NCI-H526 (cell line): ENCODE results near the gene SMG1.
"Not testable (repeated sequence)": the region's sequence is repeated elsewhere in the genome, so short reads cannot be mapped to it uniquely, and the experiment has no call there.

Experiments
- DNase-seq, 2 experiments: peaks; one replicate each; lab custom pipeline; 2025; lab: John Stamatoyannopoulos, UW

Gene SMG1

DNA sequence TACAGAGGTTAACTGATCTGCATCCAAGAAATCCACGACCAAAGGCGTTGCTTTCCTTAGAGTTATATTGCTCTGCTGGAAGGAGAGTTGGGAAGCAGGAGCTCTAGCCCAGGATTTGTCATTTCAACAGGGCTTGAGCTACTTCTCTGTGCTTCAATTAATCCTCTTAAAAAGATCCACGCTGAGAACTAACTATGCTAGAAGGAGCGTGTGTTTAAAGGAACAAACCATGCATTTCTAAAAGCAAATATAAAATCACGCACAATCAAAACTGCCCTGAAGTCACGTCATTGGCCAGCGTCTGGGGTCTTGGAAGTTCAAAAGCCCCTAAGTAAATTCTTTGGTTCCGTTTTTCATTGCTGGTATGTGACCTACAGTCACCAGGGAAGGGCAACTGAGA lies 125.9 kb downstream of the SMG1 start:
- no peak for DNase-seq

GRCh38 chr16:18799500-18799899 lies 126.7 kb downstream of the SMG1 start:
- no peak for DNase-seq

DNA sequence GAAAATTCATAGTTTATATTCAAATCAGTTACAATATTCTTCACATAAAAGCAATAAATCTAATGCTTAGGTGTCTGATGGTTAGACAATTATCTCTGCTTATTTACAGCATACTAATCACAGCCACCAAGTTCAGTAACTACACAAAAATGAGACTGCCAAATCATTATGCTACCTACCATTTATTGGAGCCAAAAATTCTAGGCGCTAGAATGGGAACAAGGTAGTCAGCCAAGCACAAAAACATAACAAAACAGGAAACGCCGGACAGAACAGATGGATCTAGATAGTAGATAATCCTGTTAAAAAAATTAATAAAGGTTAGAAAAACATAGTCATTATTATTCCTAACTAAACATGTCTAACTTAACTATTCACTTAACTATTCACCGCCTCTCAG lies 128.5 kb downstream of the SMG1 start:
- DNase-seq = no peak

DNA sequence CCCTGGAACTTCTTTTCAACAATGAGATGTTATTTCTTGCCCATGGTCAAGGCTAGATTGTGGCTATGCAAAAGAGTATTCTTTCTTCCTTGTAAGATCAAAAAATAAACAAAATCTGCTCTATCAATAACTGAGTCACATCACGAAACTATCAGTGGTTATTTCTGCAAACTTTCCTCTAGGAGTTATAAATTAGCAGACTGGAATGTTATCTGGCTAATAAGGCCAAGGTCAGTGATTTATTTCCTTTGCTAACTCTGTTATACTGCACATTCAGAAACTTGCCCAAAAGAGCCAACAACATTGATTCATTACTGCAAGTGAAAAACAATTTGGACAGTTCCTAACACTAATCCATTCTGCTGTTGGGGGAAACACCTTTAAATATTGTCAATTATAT lies 129.8 kb downstream of the SMG1 start:
- no peak for DNase-seq

DNA sequence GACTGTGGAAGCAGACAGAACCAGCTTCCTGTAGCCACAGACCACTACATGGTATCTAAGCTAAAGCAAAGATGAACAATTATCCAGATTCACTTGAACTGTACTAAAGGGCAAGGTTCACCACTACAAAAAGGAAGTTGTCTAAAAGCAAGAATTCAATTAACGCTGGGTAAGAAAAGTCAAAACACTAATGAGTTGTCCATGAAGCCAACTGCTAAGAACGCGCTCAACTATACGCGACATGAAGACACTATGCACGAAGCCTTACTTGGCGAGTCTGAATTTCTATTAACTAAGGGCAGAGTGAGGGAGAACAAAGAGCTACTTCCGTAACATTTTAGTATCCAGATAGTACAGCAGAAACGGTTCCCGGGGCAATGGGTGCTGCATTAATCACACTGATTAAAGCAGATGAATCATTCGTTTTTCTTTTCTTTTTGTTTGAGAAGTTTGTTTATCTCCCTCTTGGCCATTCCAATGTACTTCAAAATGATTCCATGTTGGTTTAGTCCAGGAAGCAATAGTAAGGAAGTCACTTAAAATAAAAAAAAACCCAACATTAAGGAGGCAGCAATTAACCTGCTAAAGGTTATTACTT lies 133.3 kb downstream of the SMG1 start:
- no peak for DNase-seq

DNA sequence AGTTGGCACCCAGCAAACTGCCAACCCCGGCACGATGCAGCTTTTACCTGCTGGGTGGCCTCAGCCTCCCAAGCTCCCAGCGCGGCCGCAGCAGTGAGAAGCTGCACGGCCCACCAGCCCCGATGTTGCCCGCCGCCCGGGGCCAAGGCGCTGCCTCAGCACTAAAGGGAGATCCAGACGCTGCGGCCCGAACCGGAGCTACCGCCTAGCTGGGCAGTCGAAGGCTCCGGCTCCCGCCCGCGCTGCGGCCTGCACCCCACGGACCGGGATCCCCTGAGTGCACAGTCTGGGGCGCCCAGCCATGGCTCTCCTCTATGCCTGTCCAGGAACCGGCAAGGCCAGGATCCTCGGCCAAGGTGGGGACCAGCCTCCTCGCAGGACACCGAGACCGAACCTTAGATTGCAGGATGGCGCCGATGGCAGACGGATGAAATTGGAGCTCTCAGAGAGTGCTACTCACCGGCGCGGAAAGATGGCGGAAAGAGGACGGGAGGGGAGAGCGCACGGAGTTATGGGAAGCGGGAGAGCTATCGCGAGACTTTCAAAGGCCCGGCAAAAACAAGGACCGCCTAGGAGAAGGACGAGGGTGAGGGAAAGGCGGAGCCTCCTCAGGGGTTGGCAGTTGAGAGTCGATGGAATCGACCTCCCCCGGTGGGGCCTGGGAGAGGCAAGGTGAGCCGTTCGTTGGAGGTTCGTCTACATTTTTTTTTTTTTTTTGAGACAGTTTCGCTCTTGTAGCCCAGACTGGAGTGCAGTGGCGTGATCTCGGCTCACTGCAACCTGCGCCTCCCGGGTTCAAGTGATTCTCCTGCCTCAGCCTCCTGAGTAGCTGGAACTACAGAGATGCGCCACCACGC lies 136.1 kb downstream of the SMG1 start, which contains the start of gene RPS15A:
RPS15A (minus strand) TSS at position 485 of the 857 bp plus-strand sequence. CDS start 1,221 bp downstream, outside the sequence.
- peak; percentile 95 to 96 for DNase-seq

DNA sequence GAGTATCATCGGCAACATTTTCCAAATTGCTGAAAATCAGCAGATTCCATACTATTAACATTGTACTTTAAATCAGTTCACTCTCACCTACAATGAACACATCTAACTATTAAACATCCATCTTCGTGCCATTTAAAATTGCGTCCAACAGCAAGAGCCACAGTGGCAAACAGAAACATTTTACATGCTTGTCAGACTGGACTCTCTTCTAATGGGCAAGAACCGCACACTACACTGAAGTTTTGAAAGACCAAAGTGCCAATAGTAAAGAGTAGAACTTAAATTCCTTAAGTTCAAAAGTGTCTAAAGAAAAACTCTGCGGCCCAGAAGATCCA lies 136.7 kb downstream of the SMG1 start:
- DNase-seq = no peak

- no peak for DNase-seq
Measured at GRCh38 chr16:18788828-18789514, 137.2 kb downstream of the SMG1 start.

GRCh38 chr16:18784917-18785623 lies 141.1 kb downstream of the SMG1 start:
- DNase-seq = no peak

DNA sequence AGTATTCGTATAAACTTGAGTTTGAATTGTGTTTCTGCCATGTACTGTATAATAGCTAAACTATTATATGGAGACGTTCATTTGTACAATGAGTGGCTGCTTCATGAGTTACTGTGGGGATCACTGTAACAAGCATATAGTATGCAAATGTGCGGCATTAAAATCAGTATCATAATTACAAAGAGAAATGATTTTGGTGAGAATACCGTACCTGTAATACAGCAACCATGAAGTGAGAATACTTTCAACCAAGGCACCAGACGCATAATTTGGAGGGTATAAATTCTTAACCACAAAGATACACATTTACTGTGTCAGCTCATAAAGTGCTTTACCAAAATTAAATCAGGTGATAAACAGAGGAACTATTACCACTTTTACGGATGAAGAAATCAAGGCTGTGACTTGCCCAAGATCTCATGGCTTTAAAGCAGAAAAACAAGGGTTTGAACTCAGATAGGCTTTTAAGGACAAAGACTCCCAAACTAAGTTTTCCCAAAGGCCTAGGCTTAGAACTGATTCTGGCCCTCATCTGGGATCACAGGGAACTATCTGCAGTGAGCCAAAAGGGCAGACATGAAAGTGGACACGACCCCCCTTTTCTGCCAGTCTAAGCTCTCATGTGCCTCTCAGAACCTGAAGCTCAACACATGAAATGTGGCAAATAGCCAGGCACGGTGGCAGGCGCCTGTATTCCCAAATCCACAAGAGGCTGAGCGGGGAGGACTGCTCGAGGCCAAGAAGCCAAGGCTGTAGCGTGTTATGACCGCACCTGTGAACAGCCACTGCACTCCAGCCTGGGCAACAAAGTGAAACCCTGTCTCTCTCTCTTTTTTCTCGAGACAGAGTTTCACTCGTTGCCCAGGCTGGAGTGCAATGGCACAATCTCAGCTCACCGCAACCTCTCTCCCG lies 142.5 kb downstream of the SMG1 start:
- DNase-seq = no peak

GRCh38 chr16:18782697-18783429 lies 143.3 kb downstream of the SMG1 start:
- no peak for DNase-seq

DNA sequence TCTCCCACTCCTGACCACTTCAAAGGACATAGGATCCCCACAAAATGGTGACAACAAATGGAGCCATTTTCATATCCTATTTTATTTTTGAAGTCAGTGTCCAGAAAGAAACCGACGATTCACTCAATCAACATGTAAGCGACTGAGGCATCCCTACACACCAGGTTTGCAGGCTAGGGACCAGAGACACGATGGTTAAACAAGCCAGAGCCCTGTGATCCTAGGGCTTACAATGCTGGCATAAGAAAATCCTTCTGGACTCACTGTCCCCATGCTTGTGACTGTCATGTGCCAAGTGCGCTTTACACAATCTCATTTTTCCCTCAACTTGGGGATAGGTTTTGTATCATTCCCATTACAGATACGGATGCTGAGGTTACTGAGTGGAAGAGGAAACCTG lies 145.0 kb downstream of the SMG1 start:
- not testable (repeated sequence) for DNase-seq

DNA sequence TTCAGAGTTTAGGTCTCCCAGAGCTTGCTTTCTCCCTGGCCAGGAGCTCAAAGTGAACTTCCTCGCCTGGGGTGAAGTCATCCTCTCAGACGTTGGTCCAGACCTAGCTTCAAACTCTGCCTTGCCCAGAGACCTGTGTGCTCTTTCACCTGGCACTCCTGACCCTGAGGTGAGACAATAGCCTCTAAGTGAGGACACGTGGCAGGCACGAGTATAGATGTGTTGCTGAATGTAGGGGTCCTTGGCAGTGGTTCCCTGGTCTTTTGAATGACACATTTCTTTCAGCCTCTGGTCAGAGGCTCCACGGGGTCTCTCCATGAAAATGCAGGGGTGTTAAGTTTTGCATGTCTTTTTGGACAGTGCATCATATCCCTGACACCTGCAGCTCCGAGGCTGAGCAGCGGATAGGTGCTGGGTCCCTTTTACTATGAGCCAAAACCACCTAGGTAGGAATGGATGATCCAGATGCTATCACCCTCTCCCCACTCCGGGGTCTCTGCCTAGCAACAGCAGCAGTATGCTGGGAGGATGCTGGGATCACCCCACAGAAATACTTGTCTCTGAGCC lies 145.7 kb downstream of the SMG1 start:
- DNase-seq = not testable (repeated sequence)

DNA sequence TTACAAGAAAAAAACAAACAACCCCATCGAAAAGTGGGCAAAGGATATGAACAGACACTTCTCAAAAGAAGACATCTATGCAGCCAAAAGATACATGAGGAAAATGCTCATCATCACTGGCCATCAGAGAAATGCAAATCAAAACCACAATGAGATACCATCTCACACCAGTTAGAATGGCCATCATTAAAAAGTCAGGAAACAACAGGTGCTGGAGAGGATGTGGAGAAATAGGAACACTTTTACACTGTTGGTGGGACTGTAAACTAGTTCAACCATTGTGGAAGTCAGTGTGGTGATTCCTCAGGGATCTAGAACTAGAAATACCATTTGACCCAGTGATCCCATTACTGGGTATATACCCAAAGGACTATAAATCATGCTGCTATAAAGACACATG lies 148.5 kb downstream of the SMG1 start:
- DNase-seq = not testable (repeated sequence)

- DNase-seq = not testable (repeated sequence)
Measured at GRCh38 chr16:18776334-18776733, 149.9 kb downstream of the SMG1 start.

GRCh38 chr16:18774651-18775050 lies 151.6 kb downstream of the SMG1 start:
- not testable (repeated sequence) for DNase-seq

- not testable (repeated sequence) for DNase-seq
Measured at GRCh38 chr16:18772171-18772570, 154.0 kb downstream of the SMG1 start.

- not testable (repeated sequence) for DNase-seq
Measured at GRCh38 chr16:18770336-18770962, 155.8 kb downstream of the SMG1 start.

DNA sequence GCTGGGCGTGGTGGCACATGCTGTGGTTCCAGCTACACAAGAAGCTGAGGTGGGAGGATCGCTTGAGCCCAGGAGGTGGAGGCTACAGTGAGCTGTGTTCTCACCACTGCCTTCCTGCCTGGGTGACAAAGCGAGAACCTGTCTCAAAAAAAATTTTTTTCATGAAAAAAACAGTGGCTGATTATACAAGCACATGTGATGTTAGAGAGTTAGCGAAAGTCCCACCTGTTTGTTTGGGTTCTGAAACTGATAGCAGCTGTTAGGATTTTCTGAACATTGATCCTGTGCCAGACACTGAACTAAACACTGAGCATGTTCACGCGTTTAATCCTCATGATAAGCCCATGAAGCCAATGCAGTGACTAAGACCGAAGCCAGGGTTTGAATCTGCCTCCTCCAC lies 159.0 kb downstream of the SMG1 start:
- not testable (repeated sequence) for DNase-seq

GRCh38 chr16:18762713-18763112 lies 163.5 kb downstream of the SMG1 start:
- DNase-seq = not testable (repeated sequence)
